ACC112 (cell line): ENCODE measurements around the gene RPL31.

Experiments
- H2AFZ ChIP-seq: fragments of 200-600 bp; sonication (generic); one replicate; pipeline ENCODE4 v1.6.0; 2017; ENCODE audit warnings: antibody characterized with exemption, low read length; ENCODE audit not compliant: unreplicated experiment
- H3K27ac ChIP-seq: fragments of 200-600 bp; sonication (generic); 2 replicates; pipeline ENCODE4 v1.5.1; 2014; ENCODE audit warnings: low read depth, mild to moderate bottlenecking, antibody characterized with exemption, low read length, moderate library complexity
- H3K27me3 ChIP-seq: fragments of 200-600 bp; sonication (generic); 2 replicates; pipeline ENCODE4 v1.6.1; 2014; ENCODE audit warnings: mild to moderate bottlenecking, antibody characterized with exemption, low read length, moderate library complexity, mixed read lengths; ENCODE audit not compliant: insufficient read depth
- H3K36me3 ChIP-seq: fragments of 200-600 bp; sonication (generic); 2 replicates; pipeline ENCODE4 v1.6.1; 2016; ENCODE audit warnings: mild to moderate bottlenecking, antibody characterized with exemption, low read length, moderate library complexity, mixed read lengths; ENCODE audit not compliant: insufficient read depth
- H3K4me1 ChIP-seq: fragments of 200-600 bp; sonication (generic); one replicate; pipeline ENCODE4 v1.6.1; 2016; ENCODE audit warnings: low read length, mixed read lengths; ENCODE audit not compliant: insufficient read depth, unreplicated experiment, control insufficient read depth
- H3K4me3 ChIP-seq: fragments of 200-600 bp; sonication (generic); 2 replicates; pipeline ENCODE4 v1.5.1; 2014; ENCODE audit warnings: mild to moderate bottlenecking, low read depth, low read length
- H3K79me2 ChIP-seq: fragments of 200-600 bp; sonication (generic); one replicate; pipeline ENCODE4 v1.6.0; 2016; ENCODE audit warnings: low read length; ENCODE audit not compliant: control insufficient read depth, unreplicated experiment, insufficient read depth

Gene RPL31

DNA sequence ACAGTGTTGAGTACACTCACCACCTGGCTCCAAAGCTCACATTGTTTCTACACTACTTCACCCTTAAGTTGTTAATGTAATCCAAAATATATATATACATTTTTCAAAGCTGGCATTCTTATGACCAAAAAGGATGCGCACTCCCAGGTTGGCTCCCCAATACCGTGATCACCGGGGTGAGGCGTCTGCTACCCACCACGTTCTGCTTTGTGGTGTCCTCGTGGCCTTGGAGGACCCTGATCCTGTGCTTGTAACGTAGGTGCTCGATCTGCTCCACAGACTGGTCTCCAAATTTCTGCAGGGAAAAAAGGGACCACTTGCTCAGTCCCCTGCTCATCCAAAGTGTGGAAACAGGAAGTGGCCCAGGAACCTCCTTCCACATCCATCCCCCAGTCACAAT, 25.8 kb downstream of the RPL31 start:
- no peak overlapping the region for H3K4me3 ChIP-seq
- no peak overlapping the region for H3K27ac ChIP-seq
- no peaks in the 10 kb centered on the region for H3K4me1 ChIP-seq
- no peak overlapping the region for H2AFZ ChIP-seq
- H3K79me2 ChIP-seq, result no peaks in the 10 kb centered on the region
- H3K27me3 ChIP-seq, result no peaks in the 10 kb centered on the region
- peaks cover 32% of the 10 kb centered on the region for H3K36me3 ChIP-seq

DNA sequence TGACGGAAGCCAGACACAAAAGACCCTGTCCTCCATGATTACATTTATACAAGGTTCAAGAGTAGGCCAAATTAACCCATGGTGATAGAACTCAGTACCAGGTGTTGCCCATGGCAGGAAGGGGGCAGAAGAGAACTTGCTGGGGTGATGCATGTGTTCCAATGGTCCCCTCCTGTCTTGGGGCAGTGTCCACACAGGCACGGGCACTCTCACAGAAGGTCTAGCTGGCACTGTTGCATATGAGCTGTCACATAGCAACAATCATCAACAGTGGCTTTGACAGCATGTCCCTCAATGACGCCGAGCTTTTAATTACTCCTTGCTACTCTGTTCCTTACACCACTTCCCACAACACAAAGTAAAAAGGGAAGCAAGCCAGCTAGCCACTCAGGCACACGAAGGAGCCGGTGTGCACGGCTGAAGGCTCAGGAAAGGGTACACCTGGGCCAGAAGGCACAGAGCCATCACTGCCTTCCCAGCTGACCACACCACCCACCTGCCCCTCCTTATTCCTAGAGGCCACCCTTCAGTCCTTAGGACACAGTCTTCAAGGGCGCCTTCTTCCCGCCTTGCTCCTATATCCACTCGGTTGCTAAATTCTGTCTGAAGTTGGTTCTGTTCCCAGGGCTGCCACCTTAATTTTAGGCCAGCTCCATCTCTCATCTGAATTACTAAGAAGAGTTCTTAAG, 28.9 kb downstream of the RPL31 start:
- H3K36me3 ChIP-seq, result peaks cover 33% of the 10 kb centered on the region
- H2AFZ ChIP-seq, result no peak overlapping the region
- H3K79me2 ChIP-seq, result no peaks in the 10 kb centered on the region
- no peaks in the 10 kb centered on the region for H3K27me3 ChIP-seq
- no peak overlapping the region for H3K4me3 ChIP-seq
- no peaks in the 10 kb centered on the region for H3K4me1 ChIP-seq
- H3K27ac ChIP-seq, result no peak overlapping the region

DNA sequence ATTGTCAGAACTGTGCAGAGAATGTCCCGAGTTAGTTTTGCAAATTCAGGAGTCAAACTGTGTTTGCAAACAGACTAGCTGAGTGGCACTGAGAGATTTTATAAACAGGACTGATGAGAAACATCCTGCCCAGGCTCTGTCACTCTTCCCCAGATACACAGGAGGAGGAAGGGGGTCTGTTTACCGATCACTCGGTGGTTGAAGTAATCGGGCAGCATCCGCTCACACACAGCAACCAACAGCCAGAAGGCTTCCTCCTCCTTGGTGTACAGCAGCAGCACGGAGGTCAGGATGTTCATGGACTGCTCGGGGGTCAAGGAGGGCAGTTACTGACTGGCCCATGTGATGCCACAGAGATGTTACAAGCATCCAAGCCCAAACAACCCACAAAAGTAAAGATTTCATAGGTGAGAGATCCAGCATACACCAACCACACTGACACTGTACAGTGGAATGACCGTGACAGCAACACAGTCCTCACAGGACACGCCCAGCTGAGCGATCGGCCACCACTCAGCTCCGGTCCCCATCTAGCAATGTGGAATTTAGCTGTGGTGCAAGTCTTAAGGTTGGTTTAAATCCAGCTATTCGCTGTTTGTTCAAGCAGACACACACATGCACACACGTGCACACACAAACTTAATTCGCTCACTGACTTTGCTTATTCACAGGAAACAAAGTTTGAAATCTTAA, 30.1 kb downstream of the RPL31 start:
- Histone ChIP-seq H2AFZ (no peak overlapping the region), H3K27ac (no peak overlapping the region), H3K4me1 (no peaks in the 10 kb centered on the region), H3K79me2 (no peaks in the 10 kb centered on the region), H3K4me3 (no peak overlapping the region), H3K27me3 (no peaks in the 10 kb centered on the region), H3K36me3 (peaks cover 30% of the 10 kb centered on the region)

DNA sequence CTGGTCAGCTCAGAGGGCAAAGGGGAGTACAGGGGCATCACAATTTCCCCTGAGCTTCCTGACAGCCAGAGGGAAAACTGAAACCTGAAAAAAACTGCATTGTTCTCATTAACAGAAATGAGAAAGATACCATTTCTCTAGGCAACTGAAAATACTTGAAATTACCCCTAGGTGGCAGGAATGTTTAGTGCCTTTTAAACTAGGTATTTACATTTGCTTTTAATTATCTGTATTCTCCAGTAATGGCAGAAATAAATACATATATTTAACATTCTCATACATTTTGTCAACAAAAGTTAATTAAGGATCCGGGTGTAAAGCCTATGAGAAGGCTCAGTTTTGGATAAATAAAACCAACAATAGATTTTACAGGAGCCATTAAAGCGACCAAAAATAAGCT, 34.5 kb downstream of the RPL31 start:
- peaks cover 32% of the 10 kb centered on the region for H3K36me3 ChIP-seq
- no peaks in the 10 kb centered on the region for H3K4me1 ChIP-seq
- no peak overlapping the region for H3K27ac ChIP-seq
- H3K4me3 ChIP-seq, result no peak overlapping the region
- no peaks in the 10 kb centered on the region for H3K27me3 ChIP-seq
- H2AFZ ChIP-seq, result no peak overlapping the region
- H3K79me2 ChIP-seq, result no peaks in the 10 kb centered on the region

DNA sequence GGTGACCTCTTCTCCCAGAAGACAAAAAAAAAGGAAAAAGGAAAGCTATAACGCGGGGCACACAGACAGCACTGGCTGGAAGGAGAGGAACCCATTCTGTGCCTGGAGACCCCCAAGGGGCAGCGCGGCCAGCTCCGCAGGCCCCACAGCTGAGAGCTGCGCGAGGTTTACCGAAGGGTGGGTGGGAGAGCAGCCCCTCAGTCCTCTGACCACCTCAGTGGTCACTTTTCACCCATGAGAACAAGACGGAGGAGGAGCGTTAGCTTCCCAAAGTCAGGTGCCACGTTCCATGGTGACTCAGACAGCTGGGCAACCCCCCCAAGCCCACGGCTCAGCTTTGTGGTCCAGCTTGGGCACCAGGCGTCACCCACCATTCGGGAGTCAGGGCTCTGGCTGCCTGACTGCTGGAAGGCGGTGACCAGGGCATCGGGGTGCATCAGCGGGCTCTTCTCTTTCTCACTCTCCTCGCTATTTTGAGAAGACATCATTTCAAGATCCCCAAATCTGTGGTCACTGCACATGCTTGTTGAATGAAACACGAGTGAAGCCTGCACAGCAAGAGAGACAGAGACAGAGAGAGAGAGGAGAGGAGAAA, 35.2 kb downstream of the RPL31 start:
- no peak overlapping the region for H3K27ac ChIP-seq
- H3K4me1 ChIP-seq, result peaks cover under 1% of the 10 kb centered on the region
- H3K4me3 ChIP-seq, result no peak overlapping the region
- H3K36me3 ChIP-seq, result peaks cover 27% of the 10 kb centered on the region
- no peaks in the 10 kb centered on the region for H3K27me3 ChIP-seq
- no peaks in the 10 kb centered on the region for H3K79me2 ChIP-seq
- no peak overlapping the region for H2AFZ ChIP-seq

DNA sequence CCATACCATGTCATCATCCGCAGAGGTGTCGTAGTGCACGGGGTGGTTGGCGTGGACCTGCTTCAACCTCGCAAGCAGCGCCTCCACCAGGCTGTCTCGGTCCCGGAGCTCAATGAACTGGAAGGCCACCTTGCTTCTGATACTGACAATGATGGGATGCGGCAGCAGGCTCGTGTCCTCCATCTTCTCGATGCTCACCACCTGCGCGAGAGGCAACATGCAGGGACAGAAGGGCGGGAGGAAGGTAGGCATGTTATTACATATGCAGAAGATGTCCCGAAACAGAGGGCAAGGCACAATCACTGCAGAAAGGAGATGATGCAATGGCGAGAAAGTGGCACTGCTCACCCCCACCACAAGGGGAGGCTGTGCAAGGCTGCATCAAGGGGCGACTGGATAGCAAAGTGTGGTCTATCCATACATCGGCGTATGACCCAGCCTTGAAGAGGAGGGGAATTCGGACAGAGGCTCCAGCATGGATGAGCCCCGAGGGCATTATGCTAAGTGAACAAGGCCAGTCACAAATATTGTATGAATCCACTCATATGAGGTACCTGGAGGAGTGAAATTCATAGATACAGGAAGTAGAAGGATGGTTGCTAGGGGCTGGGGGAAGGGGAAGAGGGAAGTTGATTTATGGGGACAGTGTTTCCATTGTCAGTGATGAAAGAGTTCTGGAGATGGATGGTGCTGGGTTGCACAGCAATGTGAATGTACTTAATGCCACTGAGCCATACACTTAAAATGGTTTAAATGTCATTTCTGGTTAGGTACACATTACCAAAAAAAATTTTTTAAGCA, 36.6 kb downstream of the RPL31 start:
- no peak overlapping the region for H3K27ac ChIP-seq
- H2AFZ ChIP-seq, result no peak overlapping the region
- no peaks in the 10 kb centered on the region for H3K79me2 ChIP-seq
- H3K4me1 ChIP-seq, result peaks cover 3% of the 10 kb centered on the region
- H3K4me3 ChIP-seq, result no peak overlapping the region
- no peaks in the 10 kb centered on the region for H3K27me3 ChIP-seq
- peaks cover 18% of the 10 kb centered on the region for H3K36me3 ChIP-seq

DNA sequence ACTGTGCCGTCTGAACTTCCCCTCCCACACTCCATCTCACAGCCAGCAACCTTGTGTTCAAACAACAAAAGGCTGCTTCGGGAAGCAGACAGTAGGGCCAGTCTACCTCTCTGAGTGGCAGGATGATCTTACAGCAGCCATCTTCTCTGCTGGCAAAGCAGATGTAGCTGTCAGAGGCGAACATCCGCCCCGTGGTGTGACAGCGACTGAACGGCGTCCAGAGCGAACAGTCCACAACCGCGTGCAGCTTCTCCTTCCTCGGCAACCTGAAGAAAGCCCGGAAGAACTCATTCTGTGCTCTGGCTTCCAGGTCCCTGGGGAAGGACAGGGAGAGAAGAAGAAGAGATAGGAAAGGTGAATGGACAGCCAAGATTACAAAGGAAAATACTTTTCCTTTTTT, 38.0 kb downstream of the RPL31 start:
- Histone ChIP-seq H3K27me3 (no peaks in the 10 kb centered on the region), H3K27ac (no peak overlapping the region), H3K79me2 (no peaks in the 10 kb centered on the region), H2AFZ (no peak overlapping the region), H3K4me1 (peaks cover 3% of the 10 kb centered on the region), H3K36me3 (peaks cover 18% of the 10 kb centered on the region), H3K4me3 (no peak overlapping the region)

DNA sequence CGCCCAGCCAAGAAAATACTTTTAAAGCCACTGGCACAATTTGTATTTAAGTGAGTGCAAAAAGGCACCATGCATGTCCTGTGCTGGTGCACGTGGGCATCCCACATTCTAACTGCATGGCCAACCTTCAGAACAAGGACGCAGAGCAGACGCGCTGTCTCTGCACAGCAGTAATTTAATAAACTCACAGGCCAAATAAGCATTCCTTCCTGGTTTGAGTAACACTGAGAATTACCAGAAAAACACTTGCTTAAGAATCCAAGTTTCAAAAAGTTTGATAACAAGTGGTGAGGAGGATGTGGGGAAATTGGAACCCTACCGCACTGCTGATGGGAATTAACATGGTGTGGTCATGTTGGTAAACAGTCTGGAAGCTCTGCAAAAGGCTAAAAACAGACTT, 38.7 kb downstream of the RPL31 start:
- H3K4me1 ChIP-seq, result peaks cover 3% of the 10 kb centered on the region
- H3K27me3 ChIP-seq, result no peaks in the 10 kb centered on the region
- H3K4me3 ChIP-seq, result no peak overlapping the region
- peak overlapping the region; percentile 11 for H3K27ac ChIP-seq
- peaks cover 18% of the 10 kb centered on the region for H3K36me3 ChIP-seq
- H3K79me2 ChIP-seq, result no peaks in the 10 kb centered on the region
- H2AFZ ChIP-seq, result no peak overlapping the region

DNA sequence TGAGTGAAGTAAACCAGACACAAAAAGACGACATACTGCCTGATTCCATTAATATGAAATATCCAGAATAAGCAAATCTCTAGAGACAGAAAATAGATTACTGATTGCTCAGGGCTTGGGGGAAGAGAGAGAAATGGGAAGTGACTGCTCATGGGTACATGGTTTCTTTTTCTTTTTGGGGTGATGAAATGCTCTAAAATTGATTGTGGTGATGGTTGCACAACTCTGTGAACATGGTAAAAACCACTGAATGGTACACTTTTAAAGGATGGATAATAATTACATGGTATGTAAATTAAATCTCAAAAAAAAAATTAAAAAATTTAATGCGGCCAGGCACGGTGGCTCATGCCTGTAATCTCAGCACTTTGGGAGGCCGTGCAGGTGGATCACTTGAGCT, 39.3 kb downstream of the RPL31 start:
- H3K4me1 ChIP-seq, result peaks cover 3% of the 10 kb centered on the region
- no peak overlapping the region for H2AFZ ChIP-seq
- H3K27ac ChIP-seq, result peak overlapping the region; percentile 11
- no peak overlapping the region for H3K4me3 ChIP-seq
- no peaks in the 10 kb centered on the region for H3K79me2 ChIP-seq
- H3K27me3 ChIP-seq, result no peaks in the 10 kb centered on the region
- H3K36me3 ChIP-seq, result peaks cover 18% of the 10 kb centered on the region

DNA sequence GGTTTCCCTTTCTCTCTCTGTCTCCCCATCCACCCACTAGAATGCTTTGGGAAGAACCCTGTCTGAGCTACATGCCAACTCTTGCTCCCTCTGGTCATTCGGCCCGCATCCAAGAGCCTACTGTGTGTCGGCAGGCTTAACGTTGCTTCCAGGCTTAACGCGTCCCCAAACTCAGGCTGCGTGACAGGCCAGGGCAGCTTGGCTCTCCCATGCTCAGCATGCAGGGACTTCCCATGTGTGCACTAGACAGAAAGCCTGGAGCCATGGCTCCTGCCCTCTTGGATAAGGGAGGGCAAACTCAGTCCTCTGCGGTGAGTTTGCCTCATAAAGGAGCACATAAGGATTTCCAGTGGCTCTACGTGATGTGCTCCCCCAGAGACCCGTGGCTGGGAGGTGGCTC, 43.2 kb downstream of the RPL31 start:
- peaks cover 18% of the 10 kb centered on the region for H3K4me1 ChIP-seq
- no peak overlapping the region for H3K4me3 ChIP-seq
- H3K27ac ChIP-seq, result no peak overlapping the region

More for the DNA sequence above, 43.2 kb downstream of the RPL31 start:
- H2AFZ ChIP-seq, result no peak overlapping the region
- no peaks in the 10 kb centered on the region for H3K79me2 ChIP-seq
- H3K27me3 ChIP-seq, result no peaks in the 10 kb centered on the region
- H3K36me3 ChIP-seq, result peaks cover 16% of the 10 kb centered on the region
